GM23338 (cell line): ENCODE measurements around the gene RNF130. TPM values are rescaled to one million over a fixed set of nuclear protein-coding genes. Genes with fewer than 3 reads are reported as not detected.

Experiments
- ATAC-seq: fragments of 200-7000 bp; cut with Tn5 transposase; 3 replicates; pipeline ENCODE4 v1.9.1; 2020
- DNase-seq: peaks from one replicate; pipeline ENCODE4 v3.0.0-alpha.2; 2015; ENCODE audit warnings: low spot score
- H2AFZ ChIP-seq: fragments of 200-600 bp; sonication (generic); 2 replicates; pipeline ENCODE4 v1.8.0; 2016; ENCODE audit warnings: antibody characterized with exemption, mild to moderate bottlenecking, moderate library complexity
- H3F3A ChIP-seq: fragments of 200-600 bp; sonication (generic); replicated peaks from 2 replicates; pipeline ENCODE4 v1.8.0; 2017; ENCODE audit warnings: antibody characterized with exemption, mixed run types, low read depth
- H3K27ac ChIP-seq: fragments of 200-600 bp; sonication (generic); 2 replicates; pipeline ENCODE4 v1.6.1; 2016; ENCODE audit warnings: low read depth
- H3K27me3 ChIP-seq: fragments of 200-600 bp; sonication (generic); 2 replicates; pipeline ENCODE4 v1.8.0; 2016; ENCODE audit warnings: mild to moderate bottlenecking, mixed run types, moderate library complexity; ENCODE audit not compliant: insufficient read depth
- H3K36me3 ChIP-seq: fragments of 200-600 bp; sonication (generic); 2 replicates; pipeline ENCODE4 v1.8.0; 2016; ENCODE audit warnings: mild to moderate bottlenecking; ENCODE audit not compliant: insufficient read depth
- H3K4me1 ChIP-seq: fragments of 200-600 bp; sonication (generic); 2 replicates; pipeline ENCODE4 v1.8.0; 2016; ENCODE audit warnings: mild to moderate bottlenecking, moderate library complexity; ENCODE audit not compliant: insufficient read depth
- H3K4me2 ChIP-seq: fragments of 200-600 bp; sonication (generic); 2 replicates; pipeline ENCODE4 v1.7.1; 2017; ENCODE audit warnings: mixed run types
- H3K4me3 ChIP-seq: fragments of 200-600 bp; sonication (generic); 2 replicates; pipeline ENCODE4 v1.6.1; 2016; ENCODE audit warnings: mixed run types
- H3K79me2 ChIP-seq: fragments of 200-600 bp; sonication (generic); replicated peaks from 2 replicates; pipeline ENCODE4 v1.8.0; 2017; ENCODE audit warnings: mild to moderate bottlenecking; ENCODE audit not compliant: insufficient read depth
- H3K9me2 ChIP-seq: fragments of 200-600 bp; sonication (generic); 2 replicates; pipeline ENCODE4 v1.8.0; 2017; ENCODE audit not compliant: insufficient read depth
- H4K20me1 ChIP-seq: fragments of 200-600 bp; sonication (generic); replicated peaks from 2 replicates; pipeline ENCODE4 v1.8.0; 2017; ENCODE audit warnings: mild to moderate bottlenecking; ENCODE audit not compliant: insufficient read depth
- H3K27ac Mint-ChIP-seq: 2 replicates; pipeline ENCODE4 v1.8.0; 2020; ENCODE audit warnings: inconsistent platforms, mild to moderate bottlenecking, moderate library complexity, mixed read lengths
- H3K27me3 Mint-ChIP-seq: 3 replicates; pipeline ENCODE4 v1.8.0; 2022; ENCODE audit warnings: low read depth, mild to moderate bottlenecking, moderate library complexity, mixed read lengths, inconsistent platforms; ENCODE audit not compliant: insufficient read depth, poor library complexity
- H3K36me3 Mint-ChIP-seq: 3 replicates; pipeline ENCODE4 v1.8.0; 2021; ENCODE audit warnings: low read depth, mild to moderate bottlenecking, inconsistent platforms, moderate library complexity, mixed read lengths
- H3K4me1 Mint-ChIP-seq: 3 replicates; pipeline ENCODE4 v1.8.0; 2020; ENCODE audit warnings: mild to moderate bottlenecking, inconsistent platforms, mixed read lengths
- H3K4me3 Mint-ChIP-seq: 3 replicates; pipeline ENCODE4 v1.8.0; 2021; ENCODE audit warnings: moderate library complexity, mild to moderate bottlenecking, inconsistent platforms, mixed read lengths
- H3K9me3 Mint-ChIP-seq: 3 replicates; pipeline ENCODE4 v1.8.0; 2020; ENCODE audit warnings: moderate library complexity, mild to moderate bottlenecking, inconsistent platforms, mixed read lengths
- CREB1 ChIP-seq: fragments of 250-450 bp; sonication (Bioruptor Pico); IDR thresholded peaks from 2 replicates; pipeline ENCODE4 v1.5.0; 2020; ENCODE audit warnings: low read depth, mild to moderate bottlenecking, moderate library complexity
- EZH2 ChIP-seq: fragments of 200-600 bp; sonication (generic); IDR thresholded peaks from one replicate; pipeline ENCODE4 v1.8.0; 2017; ENCODE audit warnings: antibody characterized with exemption, mild to moderate bottlenecking, low read depth; ENCODE audit not compliant: unreplicated experiment
- EZH2phosphoT487 ChIP-seq: fragments of 200-600 bp; sonication (generic); IDR thresholded peaks from one replicate; pipeline ENCODE4 v1.8.1; 2018; ENCODE audit warnings: antibody characterized with exemption; ENCODE audit not compliant: unreplicated experiment
- JUNB ChIP-seq: IDR thresholded peaks from one replicate; pipeline ENCODE4 v1.6.1; 2016; ENCODE audit warnings: antibody characterized with exemption; ENCODE audit not compliant: unreplicated experiment
- NANOG ChIP-seq: IDR thresholded peaks from 2 replicates; pipeline ENCODE4 v1.6.1; 2016; ENCODE audit warnings: antibody characterized with exemption, borderline replicate concordance
- POLR2AphosphoS5 ChIP-seq: IDR thresholded peaks from 2 replicates; pipeline ENCODE4 v1.6.1; 2016; ENCODE audit warnings: antibody characterized with exemption, low read depth
- STAT1 ChIP-seq: IDR thresholded peaks from one replicate; pipeline ENCODE4 v1.6.1; 2016; ENCODE audit warnings: antibody characterized with exemption; ENCODE audit not compliant: unreplicated experiment
- ZNF114 ChIP-seq: fragments of 250-450 bp; sonication (Bioruptor Pico); IDR thresholded peaks from 2 replicates; pipeline ENCODE4 v1.5.0; 2020; ENCODE audit warnings: mild to moderate bottlenecking, moderate library complexity
- ZNF331 ChIP-seq: fragments of 250-450 bp; sonication (Bioruptor Pico); IDR thresholded peaks from 2 replicates; pipeline ENCODE4 v1.5.0; 2020; ENCODE audit warnings: low read depth, mild to moderate bottlenecking, moderate library complexity
- polyA plus RNA-seq: library from polyadenylated mRNA; unstranded; fragments of >200 nt; fragmentation: Nextera tagmentation; extraction: Ambion mirVana; gene quantifications from 2 replicates; pipeline ENCODE4 v1.2.1, GENCODE V29; 2016
- total RNA-seq: library from RNA; depleted of rRNA; stranded (reverse); fragments of >200 nt; shearing (Covaris generic); gene quantifications from 2 replicates; pipeline ENCODE4 v1.2.3, GENCODE V29; 2014
- TF ChIP-seq, protein P1 (sequence below): IDR thresholded peaks from one replicate; pipeline ENCODE4 v1.6.1; 2018; ENCODE audit warnings: antibody characterized with exemption; ENCODE audit not compliant: unreplicated experiment
- TF ChIP-seq, protein P2 (sequence below): fragments of 250-450 bp; sonication (Bioruptor Pico); IDR thresholded peaks from 2 replicates; pipeline ENCODE4 v1.5.0; 2020; ENCODE audit warnings: mild to moderate bottlenecking, moderate library complexity
- TF ChIP-seq, protein P3 (sequence below), 2 experiments: fragments of 200-600 bp in 1 of 2; sonication (generic) in 1 of 2; conservative IDR thresholded peaks; 2 replicates each; pipeline versions ENCODE4 v1.5.1 to v1.6.1; 2016 to 2017; ENCODE audit warnings: antibody characterized with exemption in 2 of 2, low read depth in 2 of 2, mild to moderate bottlenecking in 2 of 2, moderate library complexity in 1 of 2
- TF ChIP-seq, protein P4 (sequence below): IDR thresholded peaks from 2 replicates; pipeline ENCODE4 v1.6.1; 2016; ENCODE audit warnings: antibody characterized with exemption

RNF130 gene
- total and polyA plus RNA-seq, 2 experiments from 2014 or later, result 60.1 to 97.3 TPM

DNA sequence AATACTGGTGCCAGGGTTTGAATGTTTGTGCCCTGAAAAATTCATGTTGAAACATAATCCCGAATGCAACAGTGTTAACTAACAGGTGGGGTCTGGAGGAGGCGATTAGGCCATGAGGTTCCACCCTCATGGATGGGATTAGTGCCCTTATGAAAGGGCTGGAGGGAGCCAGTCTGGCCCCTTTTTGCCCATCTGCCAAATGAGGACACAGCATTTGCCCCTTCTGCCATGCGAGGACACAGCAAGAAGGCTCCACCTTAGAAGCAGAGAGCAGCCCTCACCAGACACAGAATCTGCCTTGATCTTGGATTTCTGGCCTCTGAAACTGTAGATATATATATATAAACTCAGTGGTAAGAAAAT is 32.6 kb upstream of the RNF130 start:
- no peaks in the 10 kb centered on the region for H3K27me3 ChIP-seq
- H3K4me2 ChIP-seq, result no peak overlapping the region
- H3K4me3 Mint-ChIP-seq, result no peak overlapping the region
- peaks cover 9% of the 10 kb centered on the region; the same call in 2 of the 3 replicates for H3K36me3 Mint-ChIP-seq
- H3K79me2 ChIP-seq, result no peaks in the 10 kb centered on the region
- H3F3A ChIP-seq, result no peaks in the 10 kb centered on the region
- H3K27me3 Mint-ChIP-seq, result no peaks in the 10 kb centered on the region
- no peak for ATAC-seq
- no peaks in the 10 kb centered on the region for H3K4me1 ChIP-seq
- H3K9me3 Mint-ChIP-seq, result peaks cover 22% of the 10 kb centered on the region
- no peaks in the 10 kb centered on the region for H3K9me2 ChIP-seq
- TF ChIP-seq POLR2AphosphoS5, result no peak
- TF ChIP-seq EZH2phosphoT487, result no peak
- no peak for TF ChIP-seq STAT1
- no peak for TF ChIP-seq CREB1 (CRISPR knock-in tag)
- TF ChIP-seq, protein P1, sequence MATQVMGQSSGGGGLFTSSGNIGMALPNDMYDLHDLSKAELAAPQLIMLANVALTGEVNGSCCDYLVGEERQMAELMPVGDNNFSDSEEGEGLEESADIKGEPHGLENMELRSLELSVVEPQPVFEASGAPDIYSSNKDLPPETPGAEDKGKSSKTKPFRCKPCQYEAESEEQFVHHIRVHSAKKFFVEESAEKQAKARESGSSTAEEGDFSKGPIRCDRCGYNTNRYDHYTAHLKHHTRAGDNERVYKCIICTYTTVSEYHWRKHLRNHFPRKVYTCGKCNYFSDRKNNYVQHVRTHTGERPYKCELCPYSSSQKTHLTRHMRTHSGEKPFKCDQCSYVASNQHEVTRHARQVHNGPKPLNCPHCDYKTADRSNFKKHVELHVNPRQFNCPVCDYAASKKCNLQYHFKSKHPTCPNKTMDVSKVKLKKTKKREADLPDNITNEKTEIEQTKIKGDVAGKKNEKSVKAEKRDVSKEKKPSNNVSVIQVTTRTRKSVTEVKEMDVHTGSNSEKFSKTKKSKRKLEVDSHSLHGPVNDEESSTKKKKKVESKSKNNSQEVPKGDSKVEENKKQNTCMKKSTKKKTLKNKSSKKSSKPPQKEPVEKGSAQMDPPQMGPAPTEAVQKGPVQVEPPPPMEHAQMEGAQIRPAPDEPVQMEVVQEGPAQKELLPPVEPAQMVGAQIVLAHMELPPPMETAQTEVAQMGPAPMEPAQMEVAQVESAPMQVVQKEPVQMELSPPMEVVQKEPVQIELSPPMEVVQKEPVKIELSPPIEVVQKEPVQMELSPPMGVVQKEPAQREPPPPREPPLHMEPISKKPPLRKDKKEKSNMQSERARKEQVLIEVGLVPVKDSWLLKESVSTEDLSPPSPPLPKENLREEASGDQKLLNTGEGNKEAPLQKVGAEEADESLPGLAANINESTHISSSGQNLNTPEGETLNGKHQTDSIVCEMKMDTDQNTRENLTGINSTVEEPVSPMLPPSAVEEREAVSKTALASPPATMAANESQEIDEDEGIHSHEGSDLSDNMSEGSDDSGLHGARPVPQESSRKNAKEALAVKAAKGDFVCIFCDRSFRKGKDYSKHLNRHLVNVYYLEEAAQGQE, result no peak
- TF ChIP-seq NANOG, result no peak
- TF ChIP-seq JUNB, result no peak
- TF ChIP-seq, protein P2, sequence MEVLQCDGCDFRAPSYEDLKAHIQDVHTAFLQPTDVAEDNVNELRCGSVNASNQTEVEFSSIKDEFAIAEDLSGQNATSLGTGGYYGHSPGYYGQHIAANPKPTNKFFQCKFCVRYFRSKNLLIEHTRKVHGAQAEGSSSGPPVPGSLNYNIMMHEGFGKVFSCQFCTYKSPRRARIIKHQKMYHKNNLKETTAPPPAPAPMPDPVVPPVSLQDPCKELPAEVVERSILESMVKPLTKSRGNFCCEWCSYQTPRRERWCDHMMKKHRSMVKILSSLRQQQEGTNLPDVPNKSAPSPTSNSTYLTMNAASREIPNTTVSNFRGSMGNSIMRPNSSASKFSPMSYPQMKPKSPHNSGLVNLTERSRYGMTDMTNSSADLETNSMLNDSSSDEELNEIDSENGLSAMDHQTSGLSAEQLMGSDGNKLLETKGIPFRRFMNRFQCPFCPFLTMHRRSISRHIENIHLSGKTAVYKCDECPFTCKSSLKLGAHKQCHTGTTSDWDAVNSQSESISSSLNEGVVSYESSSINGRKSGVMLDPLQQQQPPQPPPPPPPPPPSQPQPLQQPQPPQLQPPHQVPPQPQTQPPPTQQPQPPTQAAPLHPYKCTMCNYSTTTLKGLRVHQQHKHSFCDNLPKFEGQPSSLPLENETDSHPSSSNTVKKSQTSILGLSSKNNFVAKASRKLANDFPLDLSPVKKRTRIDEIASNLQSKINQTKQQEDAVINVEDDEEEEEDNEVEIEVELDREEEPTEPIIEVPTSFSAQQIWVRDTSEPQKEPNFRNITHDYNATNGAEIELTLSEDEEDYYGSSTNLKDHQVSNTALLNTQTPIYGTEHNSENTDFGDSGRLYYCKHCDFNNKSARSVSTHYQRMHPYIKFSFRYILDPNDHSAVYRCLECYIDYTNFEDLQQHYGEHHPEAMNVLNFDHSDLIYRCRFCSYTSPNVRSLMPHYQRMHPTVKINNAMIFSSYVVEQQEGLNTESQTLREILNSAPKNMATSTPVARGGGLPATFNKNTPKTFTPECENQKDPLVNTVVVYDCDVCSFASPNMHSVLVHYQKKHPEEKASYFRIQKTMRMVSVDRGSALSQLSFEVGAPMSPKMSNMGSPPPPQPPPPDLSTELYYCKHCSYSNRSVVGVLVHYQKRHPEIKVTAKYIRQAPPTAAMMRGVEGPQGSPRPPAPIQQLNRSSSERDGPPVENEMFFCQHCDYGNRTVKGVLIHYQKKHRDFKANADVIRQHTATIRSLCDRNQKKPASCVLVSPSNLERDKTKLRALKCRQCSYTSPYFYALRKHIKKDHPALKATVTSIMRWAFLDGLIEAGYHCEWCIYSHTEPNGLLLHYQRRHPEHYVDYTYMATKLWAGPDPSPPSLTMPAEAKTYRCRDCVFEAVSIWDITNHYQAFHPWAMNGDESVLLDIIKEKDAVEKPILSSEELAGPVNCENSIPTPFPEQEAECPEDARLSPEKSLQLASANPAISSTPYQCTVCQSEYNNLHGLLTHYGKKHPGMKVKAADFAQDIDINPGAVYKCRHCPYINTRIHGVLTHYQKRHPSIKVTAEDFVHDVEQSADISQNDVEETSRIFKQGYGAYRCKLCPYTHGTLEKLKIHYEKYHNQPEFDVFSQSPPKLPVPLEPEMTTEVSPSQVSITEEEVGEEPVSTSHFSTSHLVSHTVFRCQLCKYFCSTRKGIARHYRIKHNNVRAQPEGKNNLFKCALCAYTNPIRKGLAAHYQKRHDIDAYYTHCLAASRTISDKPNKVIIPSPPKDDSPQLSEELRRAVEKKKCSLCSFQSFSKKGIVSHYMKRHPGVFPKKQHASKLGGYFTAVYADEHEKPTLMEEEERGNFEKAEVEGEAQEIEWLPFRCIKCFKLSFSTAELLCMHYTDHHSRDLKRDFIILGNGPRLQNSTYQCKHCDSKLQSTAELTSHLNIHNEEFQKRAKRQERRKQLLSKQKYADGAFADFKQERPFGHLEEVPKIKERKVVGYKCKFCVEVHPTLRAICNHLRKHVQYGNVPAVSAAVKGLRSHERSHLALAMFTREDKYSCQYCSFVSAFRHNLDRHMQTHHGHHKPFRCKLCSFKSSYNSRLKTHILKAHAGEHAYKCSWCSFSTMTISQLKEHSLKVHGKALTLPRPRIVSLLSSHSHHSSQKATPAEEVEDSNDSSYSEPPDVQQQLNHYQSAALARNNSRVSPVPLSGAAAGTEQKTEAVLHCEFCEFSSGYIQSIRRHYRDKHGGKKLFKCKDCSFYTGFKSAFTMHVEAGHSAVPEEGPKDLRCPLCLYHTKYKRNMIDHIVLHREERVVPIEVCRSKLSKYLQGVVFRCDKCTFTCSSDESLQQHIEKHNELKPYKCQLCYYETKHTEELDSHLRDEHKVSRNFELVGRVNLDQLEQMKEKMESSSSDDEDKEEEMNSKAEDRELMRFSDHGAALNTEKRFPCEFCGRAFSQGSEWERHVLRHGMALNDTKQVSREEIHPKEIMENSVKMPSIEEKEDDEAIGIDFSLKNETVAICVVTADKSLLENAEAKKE (CRISPR knock-in tag), result no peak
- TF ChIP-seq, protein P3, sequence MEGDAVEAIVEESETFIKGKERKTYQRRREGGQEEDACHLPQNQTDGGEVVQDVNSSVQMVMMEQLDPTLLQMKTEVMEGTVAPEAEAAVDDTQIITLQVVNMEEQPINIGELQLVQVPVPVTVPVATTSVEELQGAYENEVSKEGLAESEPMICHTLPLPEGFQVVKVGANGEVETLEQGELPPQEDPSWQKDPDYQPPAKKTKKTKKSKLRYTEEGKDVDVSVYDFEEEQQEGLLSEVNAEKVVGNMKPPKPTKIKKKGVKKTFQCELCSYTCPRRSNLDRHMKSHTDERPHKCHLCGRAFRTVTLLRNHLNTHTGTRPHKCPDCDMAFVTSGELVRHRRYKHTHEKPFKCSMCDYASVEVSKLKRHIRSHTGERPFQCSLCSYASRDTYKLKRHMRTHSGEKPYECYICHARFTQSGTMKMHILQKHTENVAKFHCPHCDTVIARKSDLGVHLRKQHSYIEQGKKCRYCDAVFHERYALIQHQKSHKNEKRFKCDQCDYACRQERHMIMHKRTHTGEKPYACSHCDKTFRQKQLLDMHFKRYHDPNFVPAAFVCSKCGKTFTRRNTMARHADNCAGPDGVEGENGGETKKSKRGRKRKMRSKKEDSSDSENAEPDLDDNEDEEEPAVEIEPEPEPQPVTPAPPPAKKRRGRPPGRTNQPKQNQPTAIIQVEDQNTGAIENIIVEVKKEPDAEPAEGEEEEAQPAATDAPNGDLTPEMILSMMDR (conservative IDR thresholded peaks at IDR 0.05; ENCODE audit: low read depth in 2 of 2), result no peak
- TF ChIP-seq ZNF331, result no peak
- TF ChIP-seq, protein P4, sequence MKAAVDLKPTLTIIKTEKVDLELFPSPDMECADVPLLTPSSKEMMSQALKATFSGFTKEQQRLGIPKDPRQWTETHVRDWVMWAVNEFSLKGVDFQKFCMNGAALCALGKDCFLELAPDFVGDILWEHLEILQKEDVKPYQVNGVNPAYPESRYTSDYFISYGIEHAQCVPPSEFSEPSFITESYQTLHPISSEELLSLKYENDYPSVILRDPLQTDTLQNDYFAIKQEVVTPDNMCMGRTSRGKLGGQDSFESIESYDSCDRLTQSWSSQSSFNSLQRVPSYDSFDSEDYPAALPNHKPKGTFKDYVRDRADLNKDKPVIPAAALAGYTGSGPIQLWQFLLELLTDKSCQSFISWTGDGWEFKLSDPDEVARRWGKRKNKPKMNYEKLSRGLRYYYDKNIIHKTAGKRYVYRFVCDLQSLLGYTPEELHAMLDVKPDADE, result no peak
- TF ChIP-seq ZNF114 (CRISPR knock-in tag), result no peak
- TF ChIP-seq EZH2, result no peak
- no peak overlapping the region for H3K4me3 ChIP-seq
- H4K20me1 ChIP-seq, result no peaks in the 10 kb centered on the region
- H3K4me1 Mint-ChIP-seq, result no peaks in the 10 kb centered on the region
- H3K27ac ChIP-seq, result no peak overlapping the region
- H3K36me3 ChIP-seq, result 0 out of 2 replicates have a peak, but pooled peaks cover 6% of the 10 kb centered on the region
- H2AFZ ChIP-seq, result no peak overlapping the region
- no peak for DNase-seq
- H3K27ac Mint-ChIP-seq, result no peak overlapping the region
